Measurements from ENCODE around the gene TMEM175.

GRCh38 chr4:952881-953573, 20.8 kb downstream of the TMEM175 start:
- no peak for TF ChIP-seq POLR2A (IDR thresholded peaks at IDR 0.05; ENCODE audit: extremely low read depth, insufficient read length)
- no peak for TF ChIP-seq CTCF (IDR thresholded peaks at IDR 0.05; ENCODE audit: low read depth, low read length)
